ENCODE measurements around the gene GPRIN1. TPM values are rescaled to one million over a fixed set of nuclear protein-coding genes. Genes with fewer than 3 reads are reported as not detected.
"Not testable (repeated sequence)": the region's sequence is repeated elsewhere in the genome, so short reads cannot be mapped to it uniquely, and the experiment has no call there.

Gene GPRIN1
- total RNA-seq, 4 donors from 2014 or later: 0.57 to 4.6 (median 2.2) TPM

GRCh38 chr5:176559683-176560082, 50.3 kb downstream of the GPRIN1 start:
- TF ChIP-seq CTCF (IDR thresholded peaks at IDR 0.05): no peak
- no peak for TF ChIP-seq POLR2A (IDR thresholded peaks at IDR 0.05)
- 32 to 37% methylated on average over 2 to 4 of the region's 5 CpGs for WGBS, 2 donors
- intact Hi-C loops (cut with DNase I): no loop called here
- H3K27me3 ChIP-seq: peaks cover 0 to 30% (median 0%) of the 10 kb centered on the region in 4 donors
- no peaks in the 10 kb centered on the region for H3K4me1 ChIP-seq
- no peaks in the 10 kb centered on the region for H3K36me3 ChIP-seq
- H3K27ac ChIP-seq: no peak overlapping the region
- H3K9me3 ChIP-seq: peaks cover 0 to 3% (median 0%) of the 10 kb centered on the region in 3 donors
- H3K4me3 ChIP-seq: no peak overlapping the region
- no peak for DNase-seq

- H3K4me1 ChIP-seq: peaks cover 0 to 18% (median 3%) of the 10 kb centered on the region in 3 donors
- H3K27ac ChIP-seq: no peak overlapping the region
- TF ChIP-seq CTCF (IDR thresholded peaks at IDR 0.05): no peak
- TF ChIP-seq POLR2A (IDR thresholded peaks at IDR 0.05): no peak
- WGBS, 2 donors: 95 to 97% methylated on average over 8 to 13 of the region's 13 CpGs
- peaks cover 0 to 48% (median 0%) of the 10 kb centered on the region in 4 donors for H3K27me3 ChIP-seq
- intact Hi-C loops (cut with DNase I): no loop called here
- H3K4me3 ChIP-seq: no peak overlapping the region
- no peak for DNase-seq
- peaks cover 0 to 3% (median 0%) of the 10 kb centered on the region in 3 donors for H3K9me3 ChIP-seq
- H3K36me3 ChIP-seq: no peaks in the 10 kb centered on the region
Observed at GRCh38 chr5:176557846-176558245, 52.1 kb downstream of the GPRIN1 start.

GRCh38 chr5:176553260-176554085, 56.5 kb downstream of the GPRIN1 start:
- DNase-seq: no peak
- no peak overlapping the region for H3K27ac ChIP-seq
- peaks cover 0 to 21% (median 3%) of the 10 kb centered on the region in 3 donors for H3K4me1 ChIP-seq
- H3K36me3 ChIP-seq: no peaks in the 10 kb centered on the region
- 37 to 43% methylated on average over 11 to 15 of the region's 18 CpGs for WGBS, 2 donors
- intact Hi-C loops (cut with DNase I): no loop called here
- no peak for TF ChIP-seq POLR2A (IDR thresholded peaks at IDR 0.05)
- no peak for TF ChIP-seq CTCF (IDR thresholded peaks at IDR 0.05)
- H3K9me3 ChIP-seq: no peaks in the 10 kb centered on the region
- H3K27me3 ChIP-seq: peaks cover 0 to 44% (median 0%) of the 10 kb centered on the region in 4 donors
- H3K4me3 ChIP-seq: no peak overlapping the region

GRCh38 chr5:176552332-176552869, 57.6 kb downstream of the GPRIN1 start:
- Histone ChIP-seq H3K27me3 (peaks cover 0 to 44% (median 0%) of the 10 kb centered on the region in 4 donors), H3K36me3 (no peaks in the 10 kb centered on the region), H3K4me1 (peaks cover 0 to 29% (median 3%) of the 10 kb centered on the region in 3 donors), H3K4me3 (no peak overlapping the region), H3K9me3 (no peaks in the 10 kb centered on the region), H3K27ac (no peak overlapping the region)
- WGBS, 2 donors: 65 to 75% methylated on average over 4 to 8 of the region's 11 CpGs
- DNase-seq: no peak
- intact Hi-C loops (cut with DNase I): no loop called here
- TF ChIP-seq POLR2A (IDR thresholded peaks at IDR 0.05) (no peak), CTCF (IDR thresholded peaks at IDR 0.05) (no peak)

GRCh38 chr5:176550937-176551336, 59.0 kb downstream of the GPRIN1 start:
- H3K4me3 ChIP-seq; H3K9me3 ChIP-seq; H3K36me3 ChIP-seq; DNase-seq; intact Hi-C loops (cut with DNase I); H3K27ac ChIP-seq: not testable (repeated sequence)
- peaks cover 0 to 35% (median 3%) of the 10 kb centered on the region in 3 donors for H3K4me1 ChIP-seq
- WGBS, 2 donors: 72 to 83% methylated on average over 11 of the region's 11 CpGs
- peaks cover 0 to 44% (median 0%) of the 10 kb centered on the region in 4 donors for H3K27me3 ChIP-seq
